ENCODE measurements around the gene SELE.

DNA sequence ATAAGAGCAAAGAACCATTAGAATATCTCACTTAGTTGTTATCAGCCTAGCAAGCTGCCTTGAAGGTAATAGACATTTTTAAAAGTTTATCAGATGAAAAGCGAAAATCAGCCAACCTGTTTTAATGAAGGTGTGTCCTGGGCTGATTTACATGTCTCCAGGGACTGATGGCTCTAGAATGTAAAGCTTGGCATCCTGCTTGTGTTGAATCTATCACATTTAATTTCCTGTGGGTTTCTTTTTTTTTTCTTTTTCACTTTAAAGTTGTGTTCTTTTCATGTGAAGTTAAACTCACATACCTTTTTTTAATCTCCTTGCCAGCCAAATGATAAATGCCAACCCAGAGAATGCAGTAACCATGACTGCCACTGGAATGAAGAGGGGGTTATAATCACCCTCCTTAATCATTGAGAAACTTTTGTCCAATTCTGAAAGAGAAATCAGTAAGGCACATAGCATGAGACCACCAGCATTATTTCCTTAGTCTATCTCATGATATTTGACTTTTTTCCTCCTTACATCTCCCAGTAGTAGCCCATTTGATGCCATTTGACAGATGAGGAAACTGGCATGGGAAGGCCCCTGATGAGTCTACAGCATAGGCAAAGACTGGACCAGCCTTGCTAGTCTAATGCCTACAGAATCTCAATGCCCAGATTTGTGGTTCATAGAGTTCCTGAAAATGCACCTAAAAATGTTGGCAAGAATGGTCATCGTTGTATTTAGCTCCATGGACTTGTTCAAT is 32.4 kb downstream of the SELE start:
- TF ChIP-seq, protein P1, sequence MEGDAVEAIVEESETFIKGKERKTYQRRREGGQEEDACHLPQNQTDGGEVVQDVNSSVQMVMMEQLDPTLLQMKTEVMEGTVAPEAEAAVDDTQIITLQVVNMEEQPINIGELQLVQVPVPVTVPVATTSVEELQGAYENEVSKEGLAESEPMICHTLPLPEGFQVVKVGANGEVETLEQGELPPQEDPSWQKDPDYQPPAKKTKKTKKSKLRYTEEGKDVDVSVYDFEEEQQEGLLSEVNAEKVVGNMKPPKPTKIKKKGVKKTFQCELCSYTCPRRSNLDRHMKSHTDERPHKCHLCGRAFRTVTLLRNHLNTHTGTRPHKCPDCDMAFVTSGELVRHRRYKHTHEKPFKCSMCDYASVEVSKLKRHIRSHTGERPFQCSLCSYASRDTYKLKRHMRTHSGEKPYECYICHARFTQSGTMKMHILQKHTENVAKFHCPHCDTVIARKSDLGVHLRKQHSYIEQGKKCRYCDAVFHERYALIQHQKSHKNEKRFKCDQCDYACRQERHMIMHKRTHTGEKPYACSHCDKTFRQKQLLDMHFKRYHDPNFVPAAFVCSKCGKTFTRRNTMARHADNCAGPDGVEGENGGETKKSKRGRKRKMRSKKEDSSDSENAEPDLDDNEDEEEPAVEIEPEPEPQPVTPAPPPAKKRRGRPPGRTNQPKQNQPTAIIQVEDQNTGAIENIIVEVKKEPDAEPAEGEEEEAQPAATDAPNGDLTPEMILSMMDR (IDR thresholded peaks at IDR 0.05; ENCODE audit: poor library complexity, severe bottlenecking) = no peak
- no peak for TF ChIP-seq EP300 (conservative IDR thresholded peaks at IDR 0.05; ENCODE audit: poor library complexity, severe bottlenecking)
- TF ChIP-seq, protein P2, sequence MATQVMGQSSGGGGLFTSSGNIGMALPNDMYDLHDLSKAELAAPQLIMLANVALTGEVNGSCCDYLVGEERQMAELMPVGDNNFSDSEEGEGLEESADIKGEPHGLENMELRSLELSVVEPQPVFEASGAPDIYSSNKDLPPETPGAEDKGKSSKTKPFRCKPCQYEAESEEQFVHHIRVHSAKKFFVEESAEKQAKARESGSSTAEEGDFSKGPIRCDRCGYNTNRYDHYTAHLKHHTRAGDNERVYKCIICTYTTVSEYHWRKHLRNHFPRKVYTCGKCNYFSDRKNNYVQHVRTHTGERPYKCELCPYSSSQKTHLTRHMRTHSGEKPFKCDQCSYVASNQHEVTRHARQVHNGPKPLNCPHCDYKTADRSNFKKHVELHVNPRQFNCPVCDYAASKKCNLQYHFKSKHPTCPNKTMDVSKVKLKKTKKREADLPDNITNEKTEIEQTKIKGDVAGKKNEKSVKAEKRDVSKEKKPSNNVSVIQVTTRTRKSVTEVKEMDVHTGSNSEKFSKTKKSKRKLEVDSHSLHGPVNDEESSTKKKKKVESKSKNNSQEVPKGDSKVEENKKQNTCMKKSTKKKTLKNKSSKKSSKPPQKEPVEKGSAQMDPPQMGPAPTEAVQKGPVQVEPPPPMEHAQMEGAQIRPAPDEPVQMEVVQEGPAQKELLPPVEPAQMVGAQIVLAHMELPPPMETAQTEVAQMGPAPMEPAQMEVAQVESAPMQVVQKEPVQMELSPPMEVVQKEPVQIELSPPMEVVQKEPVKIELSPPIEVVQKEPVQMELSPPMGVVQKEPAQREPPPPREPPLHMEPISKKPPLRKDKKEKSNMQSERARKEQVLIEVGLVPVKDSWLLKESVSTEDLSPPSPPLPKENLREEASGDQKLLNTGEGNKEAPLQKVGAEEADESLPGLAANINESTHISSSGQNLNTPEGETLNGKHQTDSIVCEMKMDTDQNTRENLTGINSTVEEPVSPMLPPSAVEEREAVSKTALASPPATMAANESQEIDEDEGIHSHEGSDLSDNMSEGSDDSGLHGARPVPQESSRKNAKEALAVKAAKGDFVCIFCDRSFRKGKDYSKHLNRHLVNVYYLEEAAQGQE (IDR thresholded peaks at IDR 0.05; ENCODE audit: borderline replicate concordance) = no peak
- TF ChIP-seq EZH2 (IDR thresholded peaks at IDR 0.05; ENCODE audit: borderline replicate concordance, insufficient read depth, low read length, poor library complexity, severe bottlenecking) = no peak
- no peak for TF ChIP-seq TAF1 (IDR thresholded peaks at IDR 0.05; ENCODE audit: low read depth)
- TF ChIP-seq POLR2AphosphoS5 (IDR thresholded peaks at IDR 0.05) = no peak
